Parathyroid adenoma (tissue), 2 donors: ENCODE measurements around the gene SETD3.

ENCODE experiments used
- H2AFZ ChIP-seq: fragments of 300-600 bp; sonication (generic); one replicate; pipeline ENCODE4 v1.7.0; 2017; ENCODE audit warnings: antibody characterized with exemption, mild to moderate bottlenecking
- H3K27ac ChIP-seq: fragments of 300-600 bp; sonication (generic); one replicate; pipeline ENCODE4 v1.7.0; 2017
- H3K27me3 ChIP-seq: fragments of 300-600 bp; sonication (generic); one replicate; pipeline ENCODE4 v1.7.0; 2017; ENCODE audit warnings: low read length; ENCODE audit not compliant: control insufficient read depth, insufficient read depth
- H3K36me3 ChIP-seq: fragments of 300-600 bp; sonication (generic); one replicate; pipeline ENCODE4 v1.7.0; 2017; ENCODE audit warnings: low read length; ENCODE audit not compliant: control insufficient read depth, insufficient read depth
- H3K4me1 ChIP-seq: fragments of 300-600 bp; sonication (generic); one replicate; pipeline ENCODE4 v1.7.0; 2017; ENCODE audit warnings: control low read depth
- H3K4me2 ChIP-seq: fragments of 300-600 bp; sonication (generic); one replicate; pipeline ENCODE4 v1.7.0; 2017; ENCODE audit warnings: low read length
- H3K4me3 ChIP-seq: fragments of 300-600 bp; sonication (generic); one replicate; pipeline ENCODE4 v1.7.0; 2017; ENCODE audit warnings: low read depth, low read length
- H3K79me2 ChIP-seq: fragments of 300-600 bp; sonication (generic); one replicate; pipeline ENCODE4 v1.7.0; 2017; ENCODE audit warnings: control low read depth
- H3K9ac ChIP-seq: fragments of 300-600 bp; sonication (generic); one replicate; pipeline ENCODE4 v1.7.0; 2017; ENCODE audit warnings: mild to moderate bottlenecking
- H3K9me3 ChIP-seq: fragments of 300-600 bp; sonication (generic); one replicate; pipeline ENCODE4 v1.7.0; 2017; ENCODE audit warnings: low read length; ENCODE audit not compliant: control insufficient read depth
- CTCF ChIP-seq: fragments of 300-600 bp; sonication (generic); IDR thresholded peaks from one replicate; pipeline ENCODE4 v1.7.0; 2017; ENCODE audit warnings: antibody characterized with exemption, mild to moderate bottlenecking
- donor health status: primary hyperparathyroidism.

Gene SETD3

GRCh38 chr14:99415496-99416281 is 65.0 kb downstream of the SETD3 start:
- TF ChIP-seq CTCF = peak; percentile 73
- Histone ChIP-seq H2AFZ (no peak overlapping the region), H3K36me3 (no peaks in the 10 kb centered on the region), H3K79me2 (no peaks in the 10 kb centered on the region), H3K9me3 (no peaks in the 10 kb centered on the region), H3K9ac (no peak overlapping the region), H3K27ac (no peak overlapping the region), H3K27me3 (no peaks in the 10 kb centered on the region), H3K4me1 (no peaks in the 10 kb centered on the region), H3K4me2 (no peak overlapping the region), H3K4me3 (no peak overlapping the region)

- Histone ChIP-seq H3K9ac (no peak overlapping the region), H3K79me2 (no peaks in the 10 kb centered on the region), H3K27ac (no peak overlapping the region), H3K36me3 (no peaks in the 10 kb centered on the region), H3K9me3 (no peaks in the 10 kb centered on the region), H3K4me3 (no peak overlapping the region), H3K27me3 (no peaks in the 10 kb centered on the region), H3K4me2 (no peak overlapping the region), H2AFZ (no peak overlapping the region), H3K4me1 (no peaks in the 10 kb centered on the region)
- no peak for TF ChIP-seq CTCF
These were observed 66.7 kb downstream of the SETD3 start for GRCh38 chr14:99413911-99414310.

- TF ChIP-seq CTCF = no peak
- H3K4me1 ChIP-seq = no peaks in the 10 kb centered on the region
- H3K4me3 ChIP-seq = no peak overlapping the region
- no peak overlapping the region for H3K4me2 ChIP-seq
- H3K27me3 ChIP-seq = no peaks in the 10 kb centered on the region
- H3K9me3 ChIP-seq = no peaks in the 10 kb centered on the region
- no peak overlapping the region for H3K27ac ChIP-seq
- no peaks in the 10 kb centered on the region for H3K79me2 ChIP-seq
- no peaks in the 10 kb centered on the region for H3K36me3 ChIP-seq
- no peak overlapping the region for H3K9ac ChIP-seq
- H2AFZ ChIP-seq = no peak overlapping the region
These were observed 67.5 kb downstream of the SETD3 start for GRCh38 chr14:99413172-99413571.

- Histone ChIP-seq H3K27me3 (no peaks in the 10 kb centered on the region), H3K4me2 (no peak overlapping the region), H3K9ac (no peak overlapping the region), H3K4me1 (no peaks in the 10 kb centered on the region), H3K4me3 (no peak overlapping the region), H3K27ac (no peak overlapping the region), H3K9me3 (no peaks in the 10 kb centered on the region), H2AFZ (no peak overlapping the region), H3K36me3 (no peaks in the 10 kb centered on the region), H3K79me2 (no peaks in the 10 kb centered on the region)
- no peak for TF ChIP-seq CTCF
These were observed 68.3 kb downstream of the SETD3 start for GRCh38 chr14:99412117-99413061.
